Dedifferentiated amniotic fluid mesenchymal stem cell (primary cell): Measurements from ENCODE around the gene MRPL27.

ENCODE experiments used
- DNase-seq: peaks from one replicate; pipeline ENCODE4 v3.0.0-alpha.2; 2016; ENCODE audit errors: extremely low spot score

Gene MRPL27

DNA sequence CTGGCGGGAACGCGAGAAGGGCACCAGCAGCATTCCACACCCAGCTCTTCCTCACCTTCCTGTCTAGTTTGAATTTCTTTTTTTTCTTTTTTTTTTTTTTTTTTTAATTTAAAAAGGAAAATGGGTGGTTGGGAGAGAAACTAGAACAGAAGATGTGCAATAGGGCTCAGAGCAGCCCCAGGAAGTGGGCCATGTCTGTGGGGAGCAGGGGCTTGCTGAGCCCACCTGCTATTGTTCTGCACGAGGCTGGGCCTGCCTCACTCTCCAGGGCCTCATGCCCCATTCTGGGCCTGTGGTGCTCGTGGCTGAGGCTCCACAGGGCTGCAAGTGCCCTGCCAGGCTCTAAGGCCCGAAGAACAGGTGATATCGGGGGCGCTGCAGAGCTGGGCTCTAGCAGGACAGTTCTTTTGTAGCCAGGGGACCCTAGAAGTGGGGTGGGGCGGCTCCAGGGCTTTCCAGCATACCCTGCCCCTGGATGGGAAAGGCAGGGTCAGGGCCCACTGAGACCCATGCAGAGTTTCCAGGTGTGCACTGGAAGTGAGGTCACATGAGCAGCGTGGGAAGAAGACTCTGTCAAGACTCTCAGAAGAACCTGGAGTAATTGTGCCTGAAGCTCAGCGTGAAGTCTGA, 12.4 kb downstream of the MRPL27 start:
- DNase-seq: no peak

DNA sequence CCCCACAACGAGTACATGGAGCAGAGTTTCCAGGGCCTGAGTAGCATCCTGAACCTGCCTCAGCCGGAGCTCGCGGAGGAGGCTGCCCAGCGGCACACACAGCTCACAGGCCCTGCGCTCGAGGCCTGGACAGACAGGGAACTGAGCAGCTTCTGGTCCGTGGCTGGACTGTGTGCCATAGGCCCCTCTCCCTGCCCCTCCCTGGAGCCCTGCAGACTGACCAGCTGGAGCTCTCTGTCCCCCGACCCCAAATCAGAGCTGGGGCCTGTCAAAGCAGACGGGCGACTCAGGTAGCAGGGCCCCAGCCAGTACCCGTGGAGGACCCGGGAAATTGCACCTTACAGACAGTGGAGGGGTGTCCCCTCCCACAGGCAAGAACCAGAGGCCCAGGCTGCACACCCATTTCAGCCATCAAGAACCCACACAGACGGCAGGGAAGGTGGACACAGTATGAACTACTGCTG, 13.0 kb downstream of the MRPL27 start:
- DNase-seq: no peak

DNA sequence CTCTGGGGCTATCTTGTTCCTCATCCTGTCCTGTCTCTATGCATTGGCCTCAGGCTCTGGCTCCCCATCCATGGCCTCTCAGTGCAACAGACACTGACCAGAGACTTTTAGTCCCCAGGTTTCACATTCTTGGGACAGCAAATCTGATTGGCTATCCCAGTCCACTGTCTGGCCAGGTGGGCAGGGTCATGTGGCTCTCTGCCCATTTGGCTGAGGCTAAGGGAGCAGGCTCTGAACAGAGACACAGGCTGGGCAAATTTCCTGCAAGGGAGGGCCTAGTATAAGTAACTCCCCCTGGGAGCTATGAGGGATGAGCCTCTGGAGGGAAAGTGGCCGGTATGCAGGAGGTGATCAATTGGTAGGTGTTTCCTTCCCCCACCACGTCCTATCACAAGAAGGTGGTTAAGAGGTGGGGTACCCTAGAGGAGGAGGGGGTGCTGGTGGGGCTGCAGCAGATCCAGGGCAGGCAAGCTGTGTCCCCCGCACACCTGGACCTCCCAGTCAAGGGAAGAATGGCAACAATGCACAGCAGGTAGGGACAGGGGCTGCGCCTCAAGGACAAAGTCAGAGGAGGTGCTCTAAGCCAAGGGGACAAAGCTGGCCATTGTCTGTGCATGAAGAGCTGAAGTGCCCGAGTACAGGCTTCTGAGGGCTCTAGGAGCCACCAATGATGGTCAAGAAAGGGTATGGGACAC, 13.8 kb downstream of the MRPL27 start:
- DNase-seq: no peak

- DNase-seq: no peak
Observed at GRCh38 chr17:50358177-50358576, 14.8 kb downstream of the MRPL27 start.

GRCh38 chr17:50356892-50357510, 16.0 kb downstream of the MRPL27 start:
- DNase-seq: no peak

GRCh38 chr17:50356418-50356817, 16.6 kb downstream of the MRPL27 start:
- no peak for DNase-seq

DNA sequence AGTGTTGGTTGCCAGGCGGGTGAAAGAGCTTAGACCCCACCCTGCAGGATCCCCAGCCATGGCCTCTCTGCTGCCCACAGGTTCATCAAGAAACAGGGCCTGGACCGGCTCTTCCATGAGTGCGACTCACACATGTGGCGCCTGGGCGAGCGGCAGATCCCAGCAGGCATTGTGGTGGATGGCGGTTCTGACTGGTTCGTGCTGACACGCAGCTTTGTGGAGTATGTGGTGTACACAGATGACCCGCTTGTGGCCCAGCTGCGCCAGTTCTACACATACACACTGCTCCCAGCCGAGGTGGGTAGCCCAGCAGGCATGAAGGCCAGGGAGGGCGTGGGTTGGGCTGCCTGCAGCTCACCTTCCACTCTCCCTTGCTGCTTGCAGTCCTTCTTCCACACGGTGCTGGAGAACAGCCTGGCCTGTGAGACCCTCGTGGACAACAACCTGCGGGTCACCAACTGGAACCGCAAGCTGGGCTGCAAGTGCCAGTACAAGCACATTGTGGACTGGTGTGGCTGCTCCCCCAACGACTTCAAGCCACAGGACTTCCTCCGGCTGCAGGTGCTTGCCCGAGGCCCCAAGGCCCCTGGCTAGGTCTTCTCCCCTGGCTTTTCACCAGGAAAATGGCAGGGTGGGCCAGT, 17.2 kb downstream of the MRPL27 start:
- no peak for DNase-seq

GRCh38 chr17:50355336-50355700, 17.7 kb downstream of the MRPL27 start:
- DNase-seq: no peak

GRCh38 chr17:50354776-50355175, 18.2 kb downstream of the MRPL27 start:
- no peak for DNase-seq

DNA sequence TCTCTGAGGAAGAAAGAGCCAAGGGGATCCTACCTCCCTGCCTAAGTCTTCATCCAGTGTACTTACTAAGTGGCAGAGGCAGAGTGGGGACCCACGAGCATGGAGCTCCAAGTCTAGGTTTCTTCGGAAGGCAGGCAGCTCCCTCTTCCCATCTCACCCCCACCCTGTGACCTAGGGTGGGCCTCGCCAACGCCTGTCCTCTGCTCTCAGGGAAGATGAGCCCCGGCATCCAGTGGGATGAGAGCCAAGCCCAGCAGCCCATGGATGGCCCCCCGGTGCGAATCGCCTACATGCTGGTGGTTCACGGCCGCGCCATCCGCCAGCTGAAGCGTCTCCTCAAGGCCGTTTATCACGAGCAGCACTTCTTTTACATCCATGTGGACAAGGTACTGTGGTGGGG, 18.8 kb downstream of the MRPL27 start:
- DNase-seq: no peak

DNA sequence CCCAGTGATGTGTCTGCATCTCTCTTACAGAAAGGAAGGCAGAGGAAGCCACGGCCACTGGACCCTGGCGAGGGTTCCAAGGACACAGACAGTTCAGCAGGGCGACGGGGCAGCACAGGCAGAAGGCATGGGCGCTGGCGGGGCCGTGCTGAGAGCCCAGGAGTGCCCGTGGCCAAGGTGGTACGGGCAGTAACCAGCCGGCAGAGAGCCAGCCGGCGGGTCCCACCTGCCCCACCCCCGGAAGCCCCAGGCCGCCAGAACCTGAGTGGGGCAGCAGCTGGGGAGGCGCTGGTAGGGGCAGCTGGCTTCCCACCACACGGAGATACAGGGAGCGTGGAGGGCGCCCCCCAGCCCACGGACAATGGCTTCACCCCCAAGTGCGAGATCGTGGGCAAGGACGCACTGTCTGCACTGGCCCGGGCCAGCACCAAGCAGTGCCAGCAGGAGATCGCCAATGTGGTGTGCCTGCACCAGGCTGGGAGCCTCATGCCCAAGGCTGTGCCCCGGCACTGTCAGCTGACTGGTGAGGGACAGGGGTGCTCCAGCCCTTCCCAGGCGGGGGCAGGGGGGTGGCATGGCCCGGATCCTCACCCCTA, 19.3 kb downstream of the MRPL27 start:
- no peak for DNase-seq

DNA sequence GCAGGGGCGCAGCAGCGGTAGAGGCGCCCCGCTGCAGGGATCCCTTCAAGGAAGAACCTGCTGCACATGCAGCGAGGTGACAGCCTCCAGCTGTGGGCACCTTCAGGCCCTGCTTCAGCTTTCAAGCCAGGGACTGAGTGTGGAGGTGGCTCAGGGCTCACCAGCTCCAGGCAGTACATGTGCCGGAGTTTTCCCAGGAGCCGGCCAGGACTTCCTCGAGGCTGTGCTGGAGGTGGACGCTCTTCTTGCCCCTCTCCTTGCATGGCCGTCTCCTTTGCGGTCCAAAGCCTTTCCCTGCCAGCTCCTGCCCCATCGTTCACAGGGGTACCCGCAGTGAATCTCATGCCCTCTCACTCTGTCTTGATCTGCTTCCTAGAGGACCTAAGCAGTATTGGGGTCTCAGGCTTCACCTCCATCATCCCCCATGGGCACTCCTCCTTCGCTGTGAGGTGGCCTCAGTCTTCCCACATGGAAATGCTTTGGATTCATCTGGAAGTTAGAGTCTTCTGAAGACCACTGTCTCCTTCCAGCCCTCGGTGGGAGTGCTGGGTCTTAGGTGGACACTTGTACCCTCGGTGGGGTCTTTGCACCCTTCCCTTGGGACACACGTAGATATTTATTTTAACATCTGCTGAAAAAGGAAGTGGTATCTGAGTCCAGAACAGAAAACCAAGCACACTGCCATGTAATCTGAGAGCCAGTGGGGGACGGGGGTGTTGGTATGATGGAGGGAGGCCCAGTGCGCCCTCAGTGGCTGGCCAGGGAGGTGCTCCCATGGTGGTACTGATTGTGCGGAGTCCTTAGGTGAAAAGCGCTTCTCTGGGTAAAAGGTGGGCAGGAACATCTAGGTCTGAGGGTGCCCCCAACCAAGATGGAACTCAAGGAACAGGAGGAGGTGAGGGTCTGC, 20.0 kb downstream of the MRPL27 start:
- DNase-seq: no peak

GRCh38 chr17:50352072-50352692, 20.8 kb downstream of the MRPL27 start:
- no peak for DNase-seq

DNA sequence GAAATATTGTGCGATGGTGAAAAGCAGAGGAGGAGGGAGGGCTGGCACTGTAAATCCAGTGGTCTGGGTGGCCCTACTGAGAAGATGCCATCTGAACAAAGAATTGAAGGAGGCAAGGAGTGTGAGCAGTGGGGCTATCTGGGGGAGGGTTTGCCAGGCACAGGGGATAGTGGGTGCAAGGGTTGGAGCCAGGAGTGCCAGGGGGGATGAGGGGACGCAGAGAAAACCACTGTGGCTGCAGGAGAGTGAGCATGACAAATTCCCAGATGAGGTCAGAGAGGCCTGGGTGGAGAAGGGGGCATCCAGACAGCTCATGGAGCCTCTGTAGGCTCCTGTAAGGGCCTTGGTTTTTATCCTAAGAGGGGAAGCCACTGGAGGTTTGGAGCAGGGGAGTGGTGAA, 22.3 kb downstream of the MRPL27 start:
- no peak for DNase-seq

- DNase-seq: no peak
Observed at GRCh38 chr17:50349243-50349600, 23.8 kb downstream of the MRPL27 start.

GRCh38 chr17:50348522-50349242, 24.3 kb downstream of the MRPL27 start:
- DNase-seq: no peak

- DNase-seq: no peak
Observed at GRCh38 chr17:50347894-50348291, 25.1 kb downstream of the MRPL27 start.

- DNase-seq: no peak
Observed at GRCh38 chr17:50347117-50347893, 25.7 kb downstream of the MRPL27 start.

GRCh38 chr17:50346313-50347116, 26.5 kb downstream of the MRPL27 start:
- no peak for DNase-seq
